GM12801 (cell line): ENCODE data around the gene CCR8.

Source experiments
- TF ChIP-seq, protein P1 (sequence below): IDR thresholded peaks from one replicate; pipeline ENCODE4 v1.5.1; 2011; ENCODE audit warnings: control low read depth; ENCODE audit not compliant: insufficient read length; ENCODE audit errors: extremely low read depth

CCR8 gene

GRCh38 chr3:39317571-39318169 is 11.8 kb upstream of the CCR8 start:
- TF ChIP-seq, protein P1, sequence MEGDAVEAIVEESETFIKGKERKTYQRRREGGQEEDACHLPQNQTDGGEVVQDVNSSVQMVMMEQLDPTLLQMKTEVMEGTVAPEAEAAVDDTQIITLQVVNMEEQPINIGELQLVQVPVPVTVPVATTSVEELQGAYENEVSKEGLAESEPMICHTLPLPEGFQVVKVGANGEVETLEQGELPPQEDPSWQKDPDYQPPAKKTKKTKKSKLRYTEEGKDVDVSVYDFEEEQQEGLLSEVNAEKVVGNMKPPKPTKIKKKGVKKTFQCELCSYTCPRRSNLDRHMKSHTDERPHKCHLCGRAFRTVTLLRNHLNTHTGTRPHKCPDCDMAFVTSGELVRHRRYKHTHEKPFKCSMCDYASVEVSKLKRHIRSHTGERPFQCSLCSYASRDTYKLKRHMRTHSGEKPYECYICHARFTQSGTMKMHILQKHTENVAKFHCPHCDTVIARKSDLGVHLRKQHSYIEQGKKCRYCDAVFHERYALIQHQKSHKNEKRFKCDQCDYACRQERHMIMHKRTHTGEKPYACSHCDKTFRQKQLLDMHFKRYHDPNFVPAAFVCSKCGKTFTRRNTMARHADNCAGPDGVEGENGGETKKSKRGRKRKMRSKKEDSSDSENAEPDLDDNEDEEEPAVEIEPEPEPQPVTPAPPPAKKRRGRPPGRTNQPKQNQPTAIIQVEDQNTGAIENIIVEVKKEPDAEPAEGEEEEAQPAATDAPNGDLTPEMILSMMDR, result no peak

GRCh38 chr3:39318301-39318700 is 11.2 kb upstream of the CCR8 start:
- TF ChIP-seq, protein P1, result no peak

- TF ChIP-seq, protein P1, result no peak
Observed at GRCh38 chr3:39319249-39319648, 10.3 kb upstream of the CCR8 start.

DNA sequence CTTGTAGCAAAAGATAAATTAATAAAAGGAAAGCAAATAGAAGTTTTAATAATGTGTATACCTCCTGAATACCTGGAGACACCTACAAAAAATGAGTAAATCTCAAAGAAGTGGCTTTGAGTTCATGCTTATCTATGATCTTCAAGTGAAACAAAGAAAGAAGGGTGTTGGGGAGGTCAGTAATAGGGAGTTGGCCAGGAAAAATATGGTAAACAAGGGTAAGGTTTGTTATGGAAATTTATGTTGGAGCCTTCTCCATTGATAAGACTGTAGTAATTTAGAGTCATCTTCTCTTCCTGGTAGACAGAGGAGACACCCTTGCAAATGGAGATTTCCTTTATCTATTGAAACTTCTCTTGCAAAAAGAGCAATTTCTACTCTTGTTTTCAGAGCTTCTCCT is 6.6 kb upstream of the CCR8 start:
- TF ChIP-seq, protein P1, result no peak

GRCh38 chr3:39323494-39323893 is 6.0 kb upstream of the CCR8 start:
- TF ChIP-seq, protein P1, result no peak

- TF ChIP-seq, protein P1, result no peak
Observed at GRCh38 chr3:39325236-39325635, 4.3 kb upstream of the CCR8 start.

GRCh38 chr3:39327053-39327745 is 2.3 kb upstream of the CCR8 start:
- TF ChIP-seq, protein P1, result no peak
